Type B pancreatic cell (in vitro differentiated cells): Measurements from ENCODE around the gene C4A. TPM values are rescaled to one million over a fixed set of nuclear protein-coding genes. Genes with fewer than 3 reads are reported as not detected.
A peak's percentile ranks its signal among the peaks of the same experiment; 100 is the strongest.
"Not testable (repeated sequence)": the region's sequence is repeated elsewhere in the genome, so short reads cannot be mapped to it uniquely, and the experiment has no call there.

ENCODE experiments used
- DNase-seq: peaks from one replicate; pipeline ENCODE4 v3.0.0; 2021; ENCODE audit warnings: mixed read lengths; ENCODE audit not compliant: unreplicated experiment; ENCODE audit errors: extremely low spot score
- H3K27ac Mint-ChIP-seq: 2 replicates; pipeline ENCODE4 v1.8.0; 2021; ENCODE audit warnings: mild to moderate bottlenecking, mixed read lengths
- H3K27me3 Mint-ChIP-seq: 2 replicates; pipeline ENCODE4 v1.8.0; 2021; ENCODE audit warnings: mixed read lengths
- H3K36me3 Mint-ChIP-seq: 2 replicates; pipeline ENCODE4 v1.8.0; 2021; ENCODE audit warnings: mixed read lengths
- H3K4me1 Mint-ChIP-seq: one replicate; pipeline ENCODE4 v1.8.0; 2021; ENCODE audit warnings: mixed read lengths; ENCODE audit not compliant: unreplicated experiment
- H3K4me3 Mint-ChIP-seq: 2 replicates; pipeline ENCODE4 v1.8.0; 2021; ENCODE audit warnings: mild to moderate bottlenecking, mixed read lengths
- H3K9me3 Mint-ChIP-seq: 2 replicates; pipeline ENCODE4 v1.8.0; 2021; ENCODE audit warnings: mixed read lengths
- total RNA-seq: library from RNA; stranded (reverse); gene quantifications from 2 replicates; pipeline ENCODE4 v1.2.1, GENCODE V29; 2021; ENCODE audit warnings: low replicate concordance
- TF ChIP-seq, protein P1 (sequence below): fragments of 200-600 bp; sonication (generic); conservative IDR thresholded peaks from 2 replicates; pipeline ENCODE4 v1.5.0; 2021; ENCODE audit warnings: antibody characterized with exemption, mild to moderate bottlenecking

C4A gene
- total RNA-seq, 1 donor from 2014 or later: 9.7 TPM

DNA sequence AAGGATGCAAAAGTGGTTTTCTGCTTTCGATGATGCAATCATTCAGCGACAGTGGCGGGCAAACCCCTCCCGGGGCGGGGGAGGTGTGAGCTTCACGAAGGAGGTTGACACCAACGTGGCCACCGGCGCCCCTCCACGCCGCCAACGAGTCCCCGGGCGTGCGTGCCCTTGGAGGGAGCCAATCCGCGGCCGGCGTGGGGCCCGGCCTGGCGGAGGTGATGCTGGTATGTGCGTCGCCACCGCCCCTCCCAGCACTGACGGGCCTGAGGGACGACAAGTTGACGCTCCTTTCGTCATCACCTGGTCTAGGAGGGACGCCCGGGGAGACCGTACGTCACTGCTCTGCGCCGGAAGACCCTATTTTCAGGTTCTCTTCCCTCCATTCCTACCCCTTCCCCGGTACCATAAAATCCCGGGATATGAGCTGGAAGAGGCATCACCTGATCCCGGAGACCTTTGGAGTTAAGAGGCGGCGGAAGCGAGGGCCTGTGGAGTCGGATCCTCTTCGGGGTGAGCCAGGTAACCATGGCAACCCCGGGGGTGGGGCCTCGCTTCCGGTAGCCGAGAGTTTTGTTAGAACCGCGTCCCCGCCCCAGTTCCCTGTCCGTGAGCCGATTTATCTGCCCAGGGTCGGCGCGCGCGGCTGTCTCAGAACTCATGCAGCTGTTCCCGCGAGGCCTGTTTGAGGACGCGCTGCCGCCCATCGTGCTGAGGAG, 9.7 kb upstream of the C4A start, which contains the start of gene DXO:
TSS of gene DXO (minus strand) at position 146 of the 716 bp plus-strand sequence. CDS start 463 bp downstream, outside the sequence.
- Mint-ChIP-seq H3K27me3 (no peaks in the 10 kb centered on the region), H3K4me3 (peak within 1 kb of the TSS; percentile 98), H3K27ac (peak within 1 kb of the TSS; percentile 100), H3K4me1 (peaks cover 16% of the 10 kb centered on the region), H3K9me3 (no peaks in the 10 kb centered on the region), H3K36me3 (peaks cover 18% of the 10 kb centered on the region)
- peak; percentile 94 for DNase-seq
- TF ChIP-seq, protein P1, sequence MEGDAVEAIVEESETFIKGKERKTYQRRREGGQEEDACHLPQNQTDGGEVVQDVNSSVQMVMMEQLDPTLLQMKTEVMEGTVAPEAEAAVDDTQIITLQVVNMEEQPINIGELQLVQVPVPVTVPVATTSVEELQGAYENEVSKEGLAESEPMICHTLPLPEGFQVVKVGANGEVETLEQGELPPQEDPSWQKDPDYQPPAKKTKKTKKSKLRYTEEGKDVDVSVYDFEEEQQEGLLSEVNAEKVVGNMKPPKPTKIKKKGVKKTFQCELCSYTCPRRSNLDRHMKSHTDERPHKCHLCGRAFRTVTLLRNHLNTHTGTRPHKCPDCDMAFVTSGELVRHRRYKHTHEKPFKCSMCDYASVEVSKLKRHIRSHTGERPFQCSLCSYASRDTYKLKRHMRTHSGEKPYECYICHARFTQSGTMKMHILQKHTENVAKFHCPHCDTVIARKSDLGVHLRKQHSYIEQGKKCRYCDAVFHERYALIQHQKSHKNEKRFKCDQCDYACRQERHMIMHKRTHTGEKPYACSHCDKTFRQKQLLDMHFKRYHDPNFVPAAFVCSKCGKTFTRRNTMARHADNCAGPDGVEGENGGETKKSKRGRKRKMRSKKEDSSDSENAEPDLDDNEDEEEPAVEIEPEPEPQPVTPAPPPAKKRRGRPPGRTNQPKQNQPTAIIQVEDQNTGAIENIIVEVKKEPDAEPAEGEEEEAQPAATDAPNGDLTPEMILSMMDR: no peak

DNA sequence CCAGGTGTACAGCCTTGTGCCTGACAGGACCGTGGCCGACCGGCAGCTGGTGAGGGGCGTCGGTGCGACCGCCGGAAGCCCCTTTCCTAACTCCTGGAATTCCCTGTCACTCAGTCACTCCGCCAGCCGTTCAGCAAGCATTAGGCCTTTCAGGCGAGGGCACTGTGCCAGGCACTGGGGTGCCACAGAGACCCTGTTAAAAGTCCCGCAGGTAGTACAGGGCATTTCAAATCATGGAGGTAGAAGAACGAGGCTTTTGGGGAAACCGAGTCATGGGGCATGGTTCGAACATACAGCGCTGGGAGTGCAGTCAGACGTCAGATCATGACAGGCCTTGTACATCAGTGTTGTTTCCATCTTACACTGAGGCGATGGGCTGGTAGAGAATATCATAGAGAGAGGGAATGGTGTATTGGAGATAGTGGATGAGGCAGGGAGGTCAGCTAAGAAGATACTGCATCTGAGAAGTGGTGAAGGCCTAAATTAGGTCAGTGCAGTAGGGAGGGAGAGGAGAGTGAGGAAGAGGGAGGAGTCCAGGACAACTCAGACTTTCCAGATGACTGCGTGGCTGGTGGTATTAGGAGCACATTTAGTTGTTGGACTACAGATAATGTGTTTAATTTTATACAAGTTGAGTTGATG, 9.0 kb upstream of the C4A start:
- no peaks in the 10 kb centered on the region for H3K27me3 Mint-ChIP-seq
- peaks cover 16% of the 10 kb centered on the region for H3K4me1 Mint-ChIP-seq
- peaks cover 18% of the 10 kb centered on the region for H3K36me3 Mint-ChIP-seq
- TF ChIP-seq, protein P1: no peak
- H3K27ac Mint-ChIP-seq: peak overlapping the region; percentile 100
- peak overlapping the region; percentile 98 for H3K4me3 Mint-ChIP-seq
- no peaks in the 10 kb centered on the region for H3K9me3 Mint-ChIP-seq
- DNase-seq: no peak

DNA sequence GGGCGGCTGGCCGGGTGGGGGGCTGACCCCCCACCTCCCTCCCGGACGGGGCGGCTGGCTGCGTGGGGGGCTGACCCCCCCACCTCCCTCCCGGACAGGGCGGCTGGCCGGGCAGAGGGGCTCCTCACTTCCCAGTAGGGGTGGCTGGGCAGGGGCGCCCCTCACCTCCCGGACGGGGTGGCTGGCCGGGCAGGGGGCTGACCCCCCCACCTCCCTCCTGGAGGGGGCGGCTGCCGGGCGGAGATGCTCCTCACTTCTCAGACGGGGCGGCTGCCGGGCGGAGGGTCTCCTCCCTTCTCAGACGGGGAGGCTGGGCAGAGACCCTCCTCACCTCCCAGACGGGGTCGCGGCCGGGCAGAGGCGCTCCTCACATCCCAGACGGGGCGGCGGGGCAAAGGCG, 5.8 kb upstream of the C4A start:
- H3K4me1 Mint-ChIP-seq, DNase-seq, H3K27me3 Mint-ChIP-seq, H3K9me3 Mint-ChIP-seq, H3K4me3 Mint-ChIP-seq, H3K27ac Mint-ChIP-seq: not testable (repeated sequence)
- peaks cover 12% of the 10 kb centered on the region for H3K36me3 Mint-ChIP-seq

DNA sequence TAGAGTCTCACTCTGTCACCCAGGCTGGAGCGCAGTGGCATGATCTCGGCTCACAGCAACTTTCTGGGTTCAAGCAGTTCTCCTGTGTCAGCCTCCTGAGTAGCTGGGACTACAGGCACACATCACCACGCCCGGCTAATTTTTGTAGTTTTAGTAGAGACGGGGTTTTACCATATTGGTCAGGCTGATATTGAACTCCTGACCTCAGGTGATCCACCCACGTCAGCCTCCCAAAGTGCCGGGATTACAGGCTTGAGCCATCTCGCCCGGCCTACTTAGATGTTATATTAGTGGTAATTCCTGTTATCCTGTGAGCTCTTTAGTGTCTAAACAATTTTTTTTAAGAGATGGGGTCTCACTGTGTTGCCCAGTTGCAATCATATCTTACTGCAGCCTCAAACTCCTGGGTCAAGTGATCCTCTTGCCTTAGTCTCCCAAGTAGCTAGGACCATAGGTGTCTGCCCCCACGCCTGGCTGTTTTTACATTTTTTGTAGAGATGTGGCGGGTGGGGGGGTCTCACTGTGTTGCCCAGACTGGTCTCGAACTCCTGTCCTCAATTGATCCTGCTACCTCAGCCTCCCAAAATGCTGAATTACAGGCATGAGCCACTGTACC, 3.9 kb upstream of the C4A start:
- Mint-ChIP-seq H3K4me1 (peaks cover 5% of the 10 kb centered on the region), H3K9me3 (no peaks in the 10 kb centered on the region), H3K4me3 (no peak overlapping the region), H3K27ac (no peak overlapping the region), H3K27me3 (no peaks in the 10 kb centered on the region), H3K36me3 (peaks cover 9% of the 10 kb centered on the region)
- no peak for DNase-seq
- TF ChIP-seq, protein P1: no peak

DNA sequence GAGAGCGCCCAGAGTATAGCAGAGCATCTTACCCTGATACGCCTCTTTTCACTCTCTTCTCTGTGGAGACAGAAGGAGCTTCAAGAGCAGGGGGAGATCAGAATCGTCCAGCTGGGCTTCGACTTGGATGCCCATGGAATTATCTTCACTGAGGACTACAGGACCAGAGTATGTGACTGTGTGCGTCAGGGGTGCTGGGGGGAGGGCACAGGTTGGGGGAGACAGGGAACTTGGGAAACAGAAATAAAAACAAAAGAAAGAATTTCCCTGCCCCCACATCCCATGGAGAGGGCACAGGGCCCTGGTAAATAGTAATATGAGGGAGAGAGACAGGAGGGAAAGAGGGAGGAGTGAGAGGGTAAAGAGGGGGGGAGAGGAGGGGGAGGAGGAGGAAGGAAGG, 3.0 kb upstream of the C4A start:
- no peak overlapping the region for H3K4me3 Mint-ChIP-seq
- H3K9me3 Mint-ChIP-seq: no peaks in the 10 kb centered on the region
- TF ChIP-seq, protein P1: no peak
- DNase-seq: no peak
- no peaks in the 10 kb centered on the region for H3K27me3 Mint-ChIP-seq
- no peak overlapping the region for H3K27ac Mint-ChIP-seq
- H3K36me3 Mint-ChIP-seq: peaks cover 4% of the 10 kb centered on the region
- H3K4me1 Mint-ChIP-seq: no peaks in the 10 kb centered on the region
